Neural cell (in vitro differentiated cells): ENCODE results near the gene SRP9.

Experiments
- CTCF ChIP-seq: fragments of 450-650 bp; IDR thresholded peaks from 2 replicates; pipeline ENCODE4 v1.5.1; 2014; ENCODE audit warnings: antibody characterized with exemption, mild to moderate bottlenecking, moderate library complexity; ENCODE audit not compliant: poor library complexity, severe bottlenecking
- EP300 ChIP-seq: fragments of 450-650 bp; conservative IDR thresholded peaks from 2 replicates; pipeline ENCODE4 v1.6.1; 2014; ENCODE audit warnings: antibody characterized with exemption, mild to moderate bottlenecking, moderate library complexity; ENCODE audit not compliant: poor library complexity, severe bottlenecking
- MXI1 ChIP-seq: fragments of 450-650 bp; conservative IDR thresholded peaks from 2 replicates; pipeline ENCODE4 v1.6.1; 2014; ENCODE audit warnings: antibody characterized with exemption, mild to moderate bottlenecking; ENCODE audit not compliant: poor library complexity, severe bottlenecking
- POLR2AphosphoS5 ChIP-seq: IDR thresholded peaks from 2 replicates; pipeline ENCODE4 v1.6.1; 2012
- RAD21 ChIP-seq: fragments of 450-650 bp; conservative IDR thresholded peaks from 2 replicates; pipeline ENCODE4 v1.6.1; 2014; ENCODE audit warnings: antibody characterized with exemption, mild to moderate bottlenecking, moderate library complexity
- TAF1 ChIP-seq: IDR thresholded peaks from 2 replicates; pipeline ENCODE4 v1.6.1; 2012; ENCODE audit warnings: low read depth
- TF ChIP-seq, protein P1 (sequence below): IDR thresholded peaks from 2 replicates; pipeline ENCODE4 v1.6.1; 2012; ENCODE audit warnings: borderline replicate concordance

- TF ChIP-seq MXI1 = no peak
- TF ChIP-seq CTCF = peak; percentile 47
- no peak for TF ChIP-seq POLR2AphosphoS5
- TF ChIP-seq EP300 = no peak
- TF ChIP-seq RAD21 = no peak
- no peak for TF ChIP-seq TAF1
- TF ChIP-seq, protein P1, sequence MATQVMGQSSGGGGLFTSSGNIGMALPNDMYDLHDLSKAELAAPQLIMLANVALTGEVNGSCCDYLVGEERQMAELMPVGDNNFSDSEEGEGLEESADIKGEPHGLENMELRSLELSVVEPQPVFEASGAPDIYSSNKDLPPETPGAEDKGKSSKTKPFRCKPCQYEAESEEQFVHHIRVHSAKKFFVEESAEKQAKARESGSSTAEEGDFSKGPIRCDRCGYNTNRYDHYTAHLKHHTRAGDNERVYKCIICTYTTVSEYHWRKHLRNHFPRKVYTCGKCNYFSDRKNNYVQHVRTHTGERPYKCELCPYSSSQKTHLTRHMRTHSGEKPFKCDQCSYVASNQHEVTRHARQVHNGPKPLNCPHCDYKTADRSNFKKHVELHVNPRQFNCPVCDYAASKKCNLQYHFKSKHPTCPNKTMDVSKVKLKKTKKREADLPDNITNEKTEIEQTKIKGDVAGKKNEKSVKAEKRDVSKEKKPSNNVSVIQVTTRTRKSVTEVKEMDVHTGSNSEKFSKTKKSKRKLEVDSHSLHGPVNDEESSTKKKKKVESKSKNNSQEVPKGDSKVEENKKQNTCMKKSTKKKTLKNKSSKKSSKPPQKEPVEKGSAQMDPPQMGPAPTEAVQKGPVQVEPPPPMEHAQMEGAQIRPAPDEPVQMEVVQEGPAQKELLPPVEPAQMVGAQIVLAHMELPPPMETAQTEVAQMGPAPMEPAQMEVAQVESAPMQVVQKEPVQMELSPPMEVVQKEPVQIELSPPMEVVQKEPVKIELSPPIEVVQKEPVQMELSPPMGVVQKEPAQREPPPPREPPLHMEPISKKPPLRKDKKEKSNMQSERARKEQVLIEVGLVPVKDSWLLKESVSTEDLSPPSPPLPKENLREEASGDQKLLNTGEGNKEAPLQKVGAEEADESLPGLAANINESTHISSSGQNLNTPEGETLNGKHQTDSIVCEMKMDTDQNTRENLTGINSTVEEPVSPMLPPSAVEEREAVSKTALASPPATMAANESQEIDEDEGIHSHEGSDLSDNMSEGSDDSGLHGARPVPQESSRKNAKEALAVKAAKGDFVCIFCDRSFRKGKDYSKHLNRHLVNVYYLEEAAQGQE = no peak
Observed at GRCh38 chr1:225811622-225812487, 34.2 kb downstream of the SRP9 start.
